ENCODE measurements around the gene SDK2.

DNA sequence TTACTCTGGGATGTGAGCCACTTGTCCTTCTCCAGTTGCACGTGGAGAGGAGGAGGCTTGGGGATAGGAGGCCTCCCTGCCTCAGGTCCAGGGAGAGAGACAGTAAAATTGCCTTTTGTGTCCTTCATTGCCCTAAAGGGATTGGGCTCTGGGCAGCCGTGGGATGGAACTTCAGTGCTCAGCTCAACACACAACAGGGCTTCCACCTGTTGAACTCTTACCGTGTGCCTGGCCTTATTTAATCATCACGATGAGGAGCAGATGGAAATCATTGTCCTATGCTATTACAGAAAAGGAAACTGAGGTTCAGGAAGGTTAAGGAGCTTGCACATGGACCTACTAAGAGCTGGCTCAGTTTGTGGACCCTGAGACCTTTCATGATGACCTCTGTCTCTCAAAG is 240.0 kb downstream of the SDK2 start:
- no peak for TF ChIP-seq CTCF (tag by site-specific recombination; IDR thresholded peaks at IDR 0.05)
- TF ChIP-seq ZBTB21 (tag by site-specific recombination; IDR thresholded peaks at IDR 0.05), result no peak
- no peak for TF ChIP-seq ZBTB8A (tag by site-specific recombination; IDR thresholded peaks at IDR 0.05)
- TF ChIP-seq ZNF707 (tag by site-specific recombination; IDR thresholded peaks at IDR 0.05), result no peak
- TF ChIP-seq ZNF629 (tag by site-specific recombination; IDR thresholded peaks at IDR 0.05), result no peak
- no peak for TF ChIP-seq YY2 (tag by site-specific recombination; IDR thresholded peaks at IDR 0.05)
- no peak for TF ChIP-seq ZNF558 (tag by site-specific recombination; IDR thresholded peaks at IDR 0.05)
- TF ChIP-seq, protein P1, sequence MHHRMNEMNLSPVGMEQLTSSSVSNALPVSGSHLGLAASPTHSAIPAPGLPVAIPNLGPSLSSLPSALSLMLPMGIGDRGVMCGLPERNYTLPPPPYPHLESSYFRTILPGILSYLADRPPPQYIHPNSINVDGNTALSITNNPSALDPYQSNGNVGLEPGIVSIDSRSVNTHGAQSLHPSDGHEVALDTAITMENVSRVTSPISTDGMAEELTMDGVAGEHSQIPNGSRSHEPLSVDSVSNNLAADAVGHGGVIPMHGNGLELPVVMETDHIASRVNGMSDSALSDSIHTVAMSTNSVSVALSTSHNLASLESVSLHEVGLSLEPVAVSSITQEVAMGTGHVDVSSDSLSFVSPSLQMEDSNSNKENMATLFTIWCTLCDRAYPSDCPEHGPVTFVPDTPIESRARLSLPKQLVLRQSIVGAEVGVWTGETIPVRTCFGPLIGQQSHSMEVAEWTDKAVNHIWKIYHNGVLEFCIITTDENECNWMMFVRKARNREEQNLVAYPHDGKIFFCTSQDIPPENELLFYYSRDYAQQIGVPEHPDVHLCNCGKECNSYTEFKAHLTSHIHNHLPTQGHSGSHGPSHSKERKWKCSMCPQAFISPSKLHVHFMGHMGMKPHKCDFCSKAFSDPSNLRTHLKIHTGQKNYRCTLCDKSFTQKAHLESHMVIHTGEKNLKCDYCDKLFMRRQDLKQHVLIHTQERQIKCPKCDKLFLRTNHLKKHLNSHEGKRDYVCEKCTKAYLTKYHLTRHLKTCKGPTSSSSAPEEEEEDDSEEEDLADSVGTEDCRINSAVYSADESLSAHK (tag by site-specific recombination; IDR thresholded peaks at IDR 0.05), result no peak
- TF ChIP-seq BCL11B (tag by site-specific recombination; IDR thresholded peaks at IDR 0.05; ENCODE audit: low read depth), result no peak
- TF ChIP-seq ZFP41 (tag by site-specific recombination; IDR thresholded peaks at IDR 0.05; ENCODE audit: borderline replicate concordance), result no peak
